GDM1 (cell line): ENCODE results near the gene GABRR2.

Experiments used
- DNase-seq: peaks from one replicate; lab custom pipeline; 2025; lab: John Stamatoyannopoulos, UW

The GABRR2 gene

GRCh38 chr6:89315249-89315885, at the start of gene GABRR2:
Gene GABRR2 (minus strand): TSS chr6:89315299. CDS start chr6:89315165, 134 bp downstream.
- no peak for DNase-seq

GRCh38 chr6:89364586-89364985, 49.5 kb upstream of the GABRR2 start:
- DNase-seq = no peak

- DNase-seq = no peak
Measured at GRCh38 chr6:89361171-89361570, 46.1 kb upstream of the GABRR2 start.

- DNase-seq = no peak
Measured at GRCh38 chr6:89360415-89360999, 45.4 kb upstream of the GABRR2 start.

- no peak for DNase-seq
Measured at GRCh38 chr6:89359561-89359960, 44.5 kb upstream of the GABRR2 start.

- DNase-seq = no peak
Measured at GRCh38 chr6:89357390-89357789, 42.3 kb upstream of the GABRR2 start.

GRCh38 chr6:89356642-89357170, 41.6 kb upstream of the GABRR2 start:
- DNase-seq = no peak

- DNase-seq = no peak
Measured at GRCh38 chr6:89355511-89356194, 40.6 kb upstream of the GABRR2 start.

- DNase-seq = no peak
Measured at GRCh38 chr6:89353702-89354392, 38.7 kb upstream of the GABRR2 start.

- DNase-seq = no peak
Measured at GRCh38 chr6:89353118-89353556, 38.0 kb upstream of the GABRR2 start.

GRCh38 chr6:89352278-89353117, 37.4 kb upstream of the GABRR2 start, which contains the start of gene UBE2J1:
Gene UBE2J1 (minus strand): TSS chr6:89352722. CDS start chr6:89352569, 153 bp downstream.
- DNase-seq = peak; percentile 47

- no peak for DNase-seq
Measured at GRCh38 chr6:89351671-89352277, 36.7 kb upstream of the GABRR2 start.

GRCh38 chr6:89350281-89350966, 35.3 kb upstream of the GABRR2 start:
- no peak for DNase-seq

- no peak for DNase-seq
Measured at GRCh38 chr6:89348372-89348771, 33.3 kb upstream of the GABRR2 start.

- no peak for DNase-seq
Measured at GRCh38 chr6:89347825-89348224, 32.7 kb upstream of the GABRR2 start.

- no peak for DNase-seq
Measured at GRCh38 chr6:89346433-89346832, 31.3 kb upstream of the GABRR2 start.

GRCh38 chr6:89339565-89339964, 24.5 kb upstream of the GABRR2 start:
- DNase-seq = no peak

GRCh38 chr6:89335164-89335563, 20.1 kb upstream of the GABRR2 start:
- DNase-seq = no peak

GRCh38 chr6:89330910-89331309, 15.8 kb upstream of the GABRR2 start:
- no peak for DNase-seq

- no peak for DNase-seq
Measured at GRCh38 chr6:89328976-89329375, 13.9 kb upstream of the GABRR2 start.
